Femur (tissue), 1 donor: ENCODE results near the gene DHRS4.
"Not testable (repeated sequence)": the region's sequence is repeated elsewhere in the genome, so short reads cannot be mapped to it uniquely, and the experiment has no call there.

ENCODE experiments used
- DNase-seq: peaks from one replicate; pipeline ENCODE4 v3.0.0-alpha.2; 2017

The DHRS4 gene

DNA sequence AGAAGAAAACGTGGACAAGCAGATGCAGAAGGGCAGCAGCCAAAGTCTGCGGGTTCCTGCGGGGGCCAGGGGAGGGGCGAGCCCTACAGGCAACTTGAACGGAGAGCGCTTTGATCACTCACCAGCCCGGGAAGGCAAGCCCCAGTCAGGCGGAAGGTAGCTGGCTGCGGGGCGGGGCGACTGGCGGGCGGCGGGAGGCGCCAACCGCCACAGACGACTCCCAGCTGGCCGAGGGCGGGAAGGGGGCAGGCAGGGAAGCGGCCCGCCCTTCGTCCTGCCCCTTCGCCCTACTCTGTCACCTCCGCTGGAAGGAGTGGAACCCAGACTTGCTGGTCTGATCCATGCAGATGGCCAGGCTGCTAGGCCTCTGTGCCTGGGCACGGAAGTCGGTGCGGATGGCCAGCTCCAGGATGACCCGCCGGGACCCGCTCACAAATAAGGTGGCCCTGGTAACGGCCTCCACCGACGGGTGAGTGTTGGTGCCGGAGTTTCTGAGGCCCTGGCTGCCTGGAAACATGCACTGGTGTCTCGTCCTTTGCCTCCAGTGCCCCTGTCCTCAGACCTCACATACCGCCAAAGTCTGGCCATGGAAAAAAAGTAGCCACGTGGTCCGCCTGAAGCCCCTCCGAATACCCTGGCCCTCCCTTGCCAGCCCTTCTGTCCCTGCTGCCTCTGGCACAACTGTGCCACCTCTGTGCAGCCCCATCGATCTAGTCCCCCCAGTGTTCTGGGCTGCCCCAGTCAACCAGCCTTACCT is 35.2 kb downstream of the DHRS4 start, which contains the start of gene DHRS4L2:
TSS of gene DHRS4L2 (plus strand) at position 323 of the 757 bp plus-strand sequence. CDS start at position 342, 19 bp downstream.
- peak; percentile 86 for DNase-seq

DNA sequence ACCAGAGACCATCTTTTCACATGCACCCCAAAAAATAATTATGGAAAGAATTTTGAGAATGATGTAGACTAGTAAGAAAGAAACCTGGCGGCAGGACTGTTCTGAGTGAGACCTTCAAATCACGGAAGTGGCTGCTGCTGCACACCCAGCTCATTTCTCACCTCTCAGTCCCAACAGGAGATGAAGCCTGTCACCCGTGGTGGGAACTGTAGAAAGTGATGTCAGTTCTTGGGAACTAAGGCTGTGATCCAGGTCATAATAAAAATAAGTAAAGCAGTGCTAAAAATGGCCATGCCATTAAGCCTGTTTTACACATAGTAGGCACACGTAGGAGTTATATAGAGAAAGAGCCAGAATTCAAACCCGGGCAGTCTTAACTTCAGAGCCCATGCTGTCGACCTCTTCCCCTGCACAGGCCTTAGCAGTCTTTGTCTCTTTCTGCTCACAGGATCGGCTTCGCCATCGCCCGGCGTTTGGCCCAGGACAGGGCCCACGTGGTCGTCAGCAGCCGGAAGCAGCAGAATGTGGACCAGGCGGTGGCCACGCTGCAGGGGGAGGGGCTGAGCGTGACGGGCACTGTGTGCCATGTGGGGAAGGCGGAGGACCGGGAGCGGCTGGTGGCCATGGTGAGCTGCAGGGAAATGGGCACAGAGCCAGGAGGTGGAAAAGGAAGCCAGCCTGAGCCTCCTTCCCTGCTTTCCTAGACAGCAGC is 36.3 kb downstream of the DHRS4 start:
- peak; percentile 35 for DNase-seq

DNA sequence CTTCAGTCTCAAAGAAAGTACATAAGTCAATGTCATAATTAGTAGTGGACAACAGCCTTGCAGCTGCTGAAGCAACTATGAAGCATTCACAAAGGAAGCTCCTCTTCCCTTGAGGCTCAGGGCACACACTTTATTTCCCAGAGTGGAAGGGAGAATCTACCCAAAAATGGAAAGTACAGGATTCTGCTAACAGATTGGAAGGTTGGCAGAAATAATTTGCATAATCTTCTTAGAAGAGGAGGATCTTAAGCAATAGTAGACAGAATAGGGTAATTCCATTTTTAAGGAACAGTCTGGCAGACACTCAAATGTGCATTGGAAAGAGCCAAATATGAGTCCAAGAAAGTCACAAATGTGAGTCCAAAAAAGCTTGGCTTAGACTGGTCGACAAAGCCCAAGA is 37.4 kb downstream of the DHRS4 start:
- DNase-seq: not testable (repeated sequence)

DNA sequence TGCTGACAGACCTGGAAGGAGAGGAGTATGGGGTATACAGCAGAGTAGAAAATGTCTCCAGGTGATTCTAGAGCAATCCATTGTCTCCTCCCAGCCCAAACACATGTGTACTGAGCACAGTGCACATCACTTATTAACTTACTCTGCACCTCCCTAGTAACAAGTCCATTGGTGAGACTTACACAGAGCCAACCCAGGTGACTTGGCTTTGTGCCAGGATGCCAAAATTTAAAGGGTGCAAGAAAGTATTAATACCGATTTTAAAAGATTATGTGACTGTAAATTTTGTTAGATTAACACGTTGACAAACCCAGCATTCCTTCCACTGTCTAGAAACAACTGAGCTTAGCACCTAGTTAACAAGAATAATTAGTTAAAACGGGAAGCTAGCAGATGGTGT is 39.5 kb downstream of the DHRS4 start:
- DNase-seq: not testable (repeated sequence)

DNA sequence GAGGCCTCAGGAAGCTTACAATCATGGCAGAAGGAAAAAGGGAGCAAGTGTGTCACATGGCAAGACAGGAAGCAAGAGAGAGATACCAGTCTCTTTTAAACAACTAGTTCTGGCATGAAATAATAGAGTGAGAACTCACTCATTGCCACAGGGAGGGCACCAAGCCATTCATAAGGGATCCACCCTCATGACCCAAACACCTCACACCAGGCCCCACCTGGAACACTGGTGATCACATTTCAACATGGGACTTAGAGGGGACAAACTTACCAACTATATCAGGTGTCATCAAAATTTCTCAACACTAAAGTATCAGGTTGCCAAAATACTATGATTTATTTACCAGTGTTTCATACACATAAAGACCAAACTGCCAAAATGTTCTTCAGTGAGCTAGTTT is 42.4 kb downstream of the DHRS4 start:
- DNase-seq: not testable (repeated sequence)

DNA sequence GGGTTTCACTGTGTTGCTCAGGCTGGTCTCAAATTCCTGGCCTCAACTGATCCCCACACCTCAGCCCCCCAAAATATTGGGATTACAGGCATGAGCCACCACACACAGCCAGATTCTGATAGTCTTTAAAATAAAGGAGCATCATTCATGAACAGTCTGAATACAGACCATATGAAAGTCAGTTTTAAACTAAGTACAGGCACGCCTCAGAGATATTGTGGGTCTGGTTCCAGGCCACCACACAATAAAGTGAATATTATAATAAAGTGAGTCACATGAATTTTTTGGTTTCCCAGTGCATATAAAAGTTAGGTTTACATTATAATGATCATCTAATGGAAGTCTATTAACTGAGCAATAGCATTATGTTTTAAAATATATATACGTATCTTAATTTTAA is 43.3 kb downstream of the DHRS4 start:
- not testable (repeated sequence) for DNase-seq

DNA sequence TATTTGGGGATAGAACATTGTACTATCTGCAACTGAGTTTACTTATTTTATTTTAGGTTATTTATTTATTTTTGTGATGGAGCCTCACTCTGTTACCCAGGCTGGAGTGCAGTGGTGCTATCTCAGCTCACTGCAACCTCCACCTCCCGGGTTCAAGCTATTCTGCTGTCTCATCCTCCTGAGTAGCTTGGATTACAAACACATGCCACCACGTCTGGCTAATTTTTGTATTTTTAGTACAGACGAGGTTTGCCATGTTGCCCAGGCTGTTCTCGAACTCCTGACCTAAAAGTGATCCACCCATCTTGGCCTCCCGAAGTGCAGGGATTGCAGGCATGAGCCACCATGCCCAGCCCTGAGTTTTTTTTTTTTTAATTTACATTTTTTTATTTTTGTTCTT is 46.1 kb downstream of the DHRS4 start:
- DNase-seq: not testable (repeated sequence)

DNA sequence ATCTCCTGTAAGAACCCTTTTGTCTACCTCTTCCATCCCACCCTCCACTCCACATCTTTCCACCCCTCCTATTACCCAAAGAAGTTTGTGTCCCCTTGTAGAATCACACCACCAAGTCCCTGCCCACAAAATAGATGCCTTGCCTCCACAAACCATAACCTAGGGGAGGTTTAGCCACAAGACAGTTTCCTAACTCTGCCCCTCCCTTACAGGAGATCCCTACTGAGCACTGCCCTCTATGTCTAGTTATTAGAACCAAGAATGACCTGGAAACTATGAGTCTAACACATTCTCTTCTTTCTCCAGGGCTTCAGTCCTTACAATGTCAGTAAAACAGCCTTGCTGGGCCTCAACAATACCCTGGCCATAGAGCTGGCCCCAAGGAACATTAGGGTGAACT is 47.5 kb downstream of the DHRS4 start:
- not testable (repeated sequence) for DNase-seq

DNA sequence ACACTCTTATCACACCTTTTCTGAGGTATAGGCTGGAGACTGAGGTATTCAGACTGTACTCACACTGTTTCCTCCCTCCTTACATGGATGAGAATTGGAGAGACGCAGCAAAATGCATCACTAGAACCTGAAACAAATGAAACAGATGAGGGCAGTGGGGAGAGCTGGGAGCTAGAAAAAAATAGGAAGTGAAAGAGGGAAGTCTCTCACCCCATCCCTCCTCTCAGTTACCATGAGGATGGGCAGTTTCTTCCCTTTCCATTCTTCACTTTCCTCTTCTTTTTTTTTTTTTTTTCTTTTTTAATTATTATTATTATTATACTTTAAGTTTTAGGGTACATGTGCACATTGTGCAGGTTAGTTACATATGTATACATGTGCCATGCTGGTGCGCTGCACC is 48.1 kb downstream of the DHRS4 start:
- DNase-seq: not testable (repeated sequence)

DNA sequence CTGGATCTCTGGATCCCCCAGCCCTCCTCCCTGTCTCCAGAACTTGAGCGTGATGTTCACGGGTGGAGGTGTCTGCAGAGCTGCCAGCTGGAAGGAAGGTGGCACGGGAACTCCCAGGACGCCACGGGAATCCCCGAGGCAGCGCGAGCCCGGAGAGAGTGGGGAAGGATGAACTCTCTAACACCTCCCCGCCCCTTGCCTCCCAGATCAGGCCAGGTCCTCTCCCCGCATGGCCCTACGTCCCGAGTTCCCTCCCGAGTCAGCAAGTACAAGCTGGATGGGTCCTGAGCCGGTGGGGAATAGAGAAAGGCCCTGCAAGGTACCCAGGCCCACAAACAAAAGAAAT is 52.9 kb downstream of the DHRS4 start:
- DNase-seq: not testable (repeated sequence)

DNA sequence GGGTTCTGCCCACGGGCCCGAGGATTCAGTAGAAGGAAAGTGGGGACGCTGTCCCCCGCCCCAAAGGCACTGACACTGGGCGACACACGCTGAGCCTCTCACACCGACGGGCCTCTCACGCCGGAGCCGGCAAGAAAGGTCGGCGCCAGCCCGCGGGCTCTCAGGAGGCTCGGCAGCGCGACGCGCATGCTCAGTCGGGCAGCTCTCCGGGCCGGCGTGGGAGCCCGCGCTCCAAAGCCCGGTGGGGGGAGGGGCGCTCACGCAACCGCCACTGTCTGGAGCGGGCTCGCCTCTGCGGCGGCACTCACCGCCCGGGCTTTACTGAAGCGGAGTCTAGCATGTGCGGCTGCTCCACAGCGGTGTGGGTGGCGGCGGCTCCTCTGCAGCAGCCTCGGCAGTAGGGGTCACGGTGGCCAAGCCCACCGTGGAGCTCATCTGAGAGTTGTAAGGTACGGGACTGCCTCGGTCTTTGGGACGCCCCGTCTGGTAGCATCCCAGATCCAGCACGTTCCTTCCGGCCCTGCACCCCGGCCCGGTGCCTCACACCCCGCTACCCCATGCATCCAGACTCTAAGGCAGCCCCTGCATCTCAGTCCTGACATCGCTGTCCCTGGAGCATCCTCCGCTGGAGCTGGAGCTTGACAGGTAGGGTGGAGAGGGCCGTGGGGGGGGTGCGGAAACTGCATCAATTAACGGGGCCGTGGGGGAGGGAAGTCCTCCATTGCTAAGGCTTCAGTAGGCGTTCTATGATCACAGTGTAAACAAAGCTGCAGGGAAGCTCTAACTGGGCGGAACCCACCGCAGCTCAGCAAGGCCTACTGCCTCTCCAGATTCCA is 53.5 kb downstream of the DHRS4 start:
- DNase-seq: peak; percentile 59

DNA sequence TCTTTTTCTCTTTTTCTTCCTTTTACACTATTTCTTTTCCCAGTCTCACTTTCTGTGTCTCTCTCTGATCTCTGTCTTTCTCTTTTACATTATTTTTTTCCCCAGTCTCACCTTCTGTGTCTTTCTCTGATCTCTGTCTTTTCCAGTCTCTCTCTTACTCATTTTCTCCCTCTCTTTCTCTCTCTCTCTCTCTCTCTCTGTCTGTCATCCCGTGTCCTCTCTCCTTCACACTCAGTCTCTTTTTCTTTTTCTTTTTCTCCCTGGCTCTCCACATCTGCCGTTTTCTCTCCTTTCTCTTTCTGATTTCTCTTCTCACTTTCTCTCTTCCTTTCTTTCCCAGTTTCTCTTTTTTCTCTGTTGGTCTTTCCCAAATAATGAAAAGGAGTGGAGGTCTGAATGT is 57.5 kb downstream of the DHRS4 start:
- no peak for DNase-seq

DNA sequence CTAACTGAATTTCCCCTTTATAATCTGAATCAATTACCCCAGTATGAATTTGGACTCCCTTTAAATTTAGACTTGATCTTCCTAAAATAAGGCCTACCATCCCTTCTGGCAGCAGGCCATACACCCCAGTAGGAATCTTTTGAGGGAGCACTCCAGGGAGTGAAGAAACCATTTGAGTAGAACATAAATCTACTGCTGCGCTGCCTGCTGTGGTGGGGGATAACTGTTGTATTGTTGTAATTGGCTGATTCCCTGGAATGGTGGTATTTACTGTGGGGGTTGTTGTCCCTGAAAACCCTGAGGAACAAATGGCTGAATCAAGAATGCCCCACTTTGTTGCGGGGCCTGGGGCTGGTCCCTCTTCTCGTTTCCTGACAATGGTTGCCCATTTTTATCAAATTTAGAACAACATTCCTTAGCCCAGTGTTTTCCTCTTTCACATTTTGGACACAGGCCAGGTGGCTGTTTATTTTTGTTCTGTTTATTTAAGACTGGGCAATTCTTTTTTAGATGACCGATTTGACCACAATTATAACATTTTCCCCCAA is 59.2 kb downstream of the DHRS4 start:
- not testable (repeated sequence) for DNase-seq

DNA sequence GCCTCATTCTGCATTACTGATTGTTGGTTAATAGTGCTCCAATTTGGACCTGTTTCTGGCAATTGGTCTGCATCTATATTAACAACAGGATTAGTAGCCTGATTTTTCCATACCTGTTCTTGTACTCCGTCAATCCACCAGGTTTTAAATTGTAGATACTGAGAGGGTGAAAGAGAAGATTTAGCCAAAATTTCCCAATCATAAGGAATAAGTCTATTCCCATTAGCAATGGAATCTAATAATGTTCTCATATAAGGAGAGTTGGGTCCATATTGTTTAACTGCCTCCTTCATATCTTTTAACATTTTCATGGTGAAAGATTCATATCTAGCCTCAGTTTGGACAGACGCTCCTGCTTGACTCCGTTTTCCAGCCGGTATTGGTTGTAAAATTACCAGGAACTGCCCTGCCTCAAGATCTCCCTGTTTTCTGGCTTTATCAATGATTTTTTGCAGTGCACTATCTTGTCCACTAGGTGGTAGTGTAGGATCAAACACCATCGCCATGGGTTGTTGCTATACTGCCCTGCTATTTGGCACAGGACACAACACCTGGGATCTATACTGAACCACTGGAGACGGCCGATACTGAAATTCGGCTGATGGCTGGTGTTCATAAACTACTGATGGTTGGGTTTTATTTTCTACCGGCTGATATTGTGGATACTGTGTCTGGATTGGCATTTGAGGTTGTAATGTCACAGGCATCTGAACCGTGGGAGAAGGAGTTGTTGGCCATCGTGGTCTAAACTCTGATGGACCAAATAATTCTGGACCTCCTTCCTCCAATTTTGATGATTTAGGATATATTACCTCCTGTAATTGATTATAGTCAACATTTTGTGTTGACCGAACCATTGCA is 60.3 kb downstream of the DHRS4 start:
- DNase-seq: peak; percentile 67

DNA sequence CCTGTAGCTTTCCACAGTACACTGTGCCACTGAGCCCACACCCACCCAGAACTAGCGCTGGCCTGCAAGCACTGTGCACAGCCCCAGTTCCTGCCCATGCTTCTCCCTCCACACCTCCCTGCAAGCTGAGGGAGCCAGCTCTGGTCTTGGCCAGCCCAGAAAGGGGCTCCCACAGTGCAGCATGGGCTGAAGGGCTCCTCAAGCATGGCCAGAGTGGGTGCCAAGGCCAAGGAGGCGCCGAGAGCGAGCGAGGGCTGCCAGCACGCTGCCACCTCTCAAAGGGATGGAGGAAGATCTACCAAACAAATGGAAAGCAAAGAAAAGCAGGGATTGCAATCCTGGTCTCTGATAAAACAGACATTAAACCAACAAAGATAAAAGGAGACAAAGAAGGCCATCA is 62.2 kb downstream of the DHRS4 start:
- DNase-seq: not testable (repeated sequence)
